Ascending aorta (tissue), 2 donors: ENCODE data around the gene EIF5B. TPM values are rescaled to one million over a fixed set of nuclear protein-coding genes. Genes with fewer than 3 reads are reported as not detected.

Experiments
- DNase-seq, 2 donors: peaks; one replicate each; pipeline ENCODE4 v3.0.0-alpha.2; 2019; ENCODE audit warnings: low spot score in 2 of 2
- H3K27ac ChIP-seq, 2 donors: fragments of 200-600 bp; sonication (generic); one replicate each; pipeline ENCODE4 v1.5.1; 2016 to 2017; ENCODE audit warnings: mild to moderate bottlenecking in 1 of 2
- H3K27me3 ChIP-seq: fragments of 200-600 bp; sonication (generic); one replicate; pipeline ENCODE4 v1.5.1; 2017
- H3K36me3 ChIP-seq, 2 donors: fragments of 200-600 bp; sonication (generic); one replicate each; pipeline ENCODE4 v1.5.1; 2016
- H3K4me1 ChIP-seq, 2 donors: fragments of 200-600 bp; sonication (generic); one replicate each; pipeline ENCODE4 v1.5.1; 2016 to 2017; ENCODE audit warnings: mild to moderate bottlenecking in 1 of 2
- H3K4me3 ChIP-seq, 2 donors: fragments of 200-600 bp; sonication (generic); one replicate each; pipeline ENCODE4 v1.5.1; 2016 to 2017; ENCODE audit warnings: mild to moderate bottlenecking in 1 of 2
- H3K9me3 ChIP-seq, 2 donors: fragments of 200-600 bp; sonication (generic); one replicate each; pipeline ENCODE4 v1.5.1; 2016
- CTCF ChIP-seq, 3 experiments: fragments of 200-600 bp in 2 of 3; fragments of 450-650 bp in 1 of 3; sonication (generic) in 2 of 3; IDR thresholded peaks; one replicate each; pipeline ENCODE4 v1.5.1; 2016 to 2019; ENCODE audit warnings: antibody characterized with exemption in 3 of 3, mild to moderate bottlenecking in 1 of 3, moderate library complexity in 1 of 3
- intact Hi-C: fragments of 100-400 bp; cut with DNase I; formaldehyde crosslinking; loops from one replicate; pipeline ENCODE4 v1.15.1; 2023
- total RNA-seq: library from RNA; depleted of rRNA; stranded (reverse); fragments of >200 nt; gene quantifications from one replicate; pipeline ENCODE4 v1.1.0, GENCODE V29; 2016

The EIF5B gene
- total RNA-seq, 1 donor from 2014 or later: 38.2 TPM

- no peak overlapping the region for H3K27ac ChIP-seq
- H3K9me3 ChIP-seq: no peaks in the 10 kb centered on the region
- H3K4me1 ChIP-seq: no peaks in the 10 kb centered on the region
- intact Hi-C loops: no loop called here
- H3K4me3 ChIP-seq: no peak overlapping the region
- TF ChIP-seq CTCF (IDR thresholded peaks at IDR 0.05): no peak
- H3K36me3 ChIP-seq: peaks cover 32 to 44% of the 10 kb centered on the region in 2 donors
- DNase-seq: no peak
- no peaks in the 10 kb centered on the region for H3K27me3 ChIP-seq
Observed at GRCh38 chr2:99450199-99450598, 113.0 kb downstream of the EIF5B start.

Other genes with a start within 250 kb of the EIF5B start
- gene C2orf15, start 195.7 kb upstream of the EIF5B start, total RNA-seq: 0.32 TPM
- not detected for gene TSGA10, start 182.4 kb upstream of the EIF5B start, total RNA-seq
- not detected for gene LIPT1, start 182.4 kb upstream of the EIF5B start, total RNA-seq
- 13.3 TPM for gene MITD1, start 156.3 kb upstream of the EIF5B start, total RNA-seq
- 32.6 TPM for gene MRPL30, start 156.2 kb upstream of the EIF5B start, total RNA-seq
- gene LYG2, start 81.7 kb upstream of the EIF5B start, total RNA-seq: not detected
- gene LYG1, start 36.2 kb upstream of the EIF5B start, total RNA-seq: not detected
- gene TXNDC9, start 1.1 kb upstream of the EIF5B start, total RNA-seq: 34.3 TPM
- 26.8 TPM for gene REV1, start 152.6 kb downstream of the EIF5B start, total RNA-seq